Endothelial cell of umbilical vein (primary cell): ENCODE results near the gene ICOSLG.
"Not testable (repeated sequence)": the region's sequence is repeated elsewhere in the genome, so short reads cannot be mapped to it uniquely, and the experiment has no call there.

Experiments
- EZH2 ChIP-seq: IDR thresholded peaks from 2 replicates; pipeline ENCODE4 v1.6.1; 2012; ENCODE audit warnings: borderline replicate concordance, low read depth, mild to moderate bottlenecking, moderate library complexity, low read length, inconsistent platforms; ENCODE audit not compliant: severe bottlenecking
- JUN ChIP-seq: IDR thresholded peaks from 2 replicates; pipeline ENCODE4 v1.6.1; 2011; ENCODE audit warnings: borderline replicate concordance, low read depth; ENCODE audit not compliant: insufficient read length, insufficient read depth
- POLR2A ChIP-seq: IDR thresholded peaks from 2 replicates; pipeline ENCODE4 v1.6.1; 2012; ENCODE audit warnings: low read depth, mild to moderate bottlenecking, control low read depth, low read length
- POLR2AphosphoS5 ChIP-seq: IDR thresholded peaks from 2 replicates; pipeline ENCODE4 v1.6.1; 2012; ENCODE audit warnings: low read depth, mild to moderate bottlenecking, control low read depth, low read length, moderate library complexity; ENCODE audit not compliant: insufficient read depth
- TF ChIP-seq, protein P1 (sequence below), 2 donors: IDR thresholded peaks; 1 replicate in 1 of 2; 2 replicates in 1 of 2; pipeline ENCODE4 v1.5.1; 2011; ENCODE audit warnings: low read length in 2 of 2, mild to moderate bottlenecking in 2 of 2, moderate library complexity in 2 of 2, control low read depth in 1 of 2, inconsistent platforms in 1 of 2, low read depth in 1 of 2; ENCODE audit not compliant: insufficient read depth in 1 of 2; ENCODE audit errors: extremely low read depth in 1 of 2

DNA sequence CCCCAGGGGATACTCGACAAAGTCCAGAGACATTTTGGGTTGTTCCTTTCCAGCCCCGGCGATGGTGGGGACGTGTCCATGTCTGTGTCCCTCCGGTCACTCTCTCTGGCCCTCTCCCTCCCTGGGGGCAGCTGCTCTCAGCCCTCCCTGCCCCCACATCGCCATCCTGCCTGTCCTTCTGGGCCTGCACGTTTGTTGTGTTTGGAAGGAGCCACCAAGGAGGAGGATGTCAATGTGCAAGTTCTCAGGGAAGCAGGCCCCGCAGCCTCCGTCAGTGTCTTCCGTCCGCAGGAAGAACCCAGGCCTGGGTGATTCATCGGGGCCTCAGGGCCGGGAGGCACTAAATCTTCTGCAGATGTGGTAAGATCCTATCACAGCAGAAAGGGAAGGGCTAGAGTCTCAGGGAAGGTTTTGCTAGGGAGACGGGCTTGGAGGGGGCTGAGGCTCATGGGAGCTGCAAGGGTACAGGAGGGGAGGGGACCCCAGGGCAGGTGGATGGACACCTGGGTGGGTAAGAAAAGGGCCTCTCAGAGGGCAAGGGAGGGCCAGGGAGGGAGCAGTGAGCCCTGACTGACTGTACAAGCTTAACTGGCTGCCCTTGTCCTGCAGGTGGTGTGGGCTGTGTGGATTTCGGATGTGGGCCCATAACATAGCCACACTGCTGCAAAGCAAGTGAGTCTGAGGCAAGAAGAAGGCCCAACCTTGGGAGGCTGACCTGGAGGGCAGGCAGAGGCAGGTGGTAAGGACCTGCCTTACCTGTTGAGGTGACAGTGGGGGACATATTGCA, 32.7 kb downstream of the ICOSLG start:
- TF ChIP-seq JUN, POLR2AphosphoS5, POLR2A, EZH2: not testable (repeated sequence)
- TF ChIP-seq, protein P1, sequence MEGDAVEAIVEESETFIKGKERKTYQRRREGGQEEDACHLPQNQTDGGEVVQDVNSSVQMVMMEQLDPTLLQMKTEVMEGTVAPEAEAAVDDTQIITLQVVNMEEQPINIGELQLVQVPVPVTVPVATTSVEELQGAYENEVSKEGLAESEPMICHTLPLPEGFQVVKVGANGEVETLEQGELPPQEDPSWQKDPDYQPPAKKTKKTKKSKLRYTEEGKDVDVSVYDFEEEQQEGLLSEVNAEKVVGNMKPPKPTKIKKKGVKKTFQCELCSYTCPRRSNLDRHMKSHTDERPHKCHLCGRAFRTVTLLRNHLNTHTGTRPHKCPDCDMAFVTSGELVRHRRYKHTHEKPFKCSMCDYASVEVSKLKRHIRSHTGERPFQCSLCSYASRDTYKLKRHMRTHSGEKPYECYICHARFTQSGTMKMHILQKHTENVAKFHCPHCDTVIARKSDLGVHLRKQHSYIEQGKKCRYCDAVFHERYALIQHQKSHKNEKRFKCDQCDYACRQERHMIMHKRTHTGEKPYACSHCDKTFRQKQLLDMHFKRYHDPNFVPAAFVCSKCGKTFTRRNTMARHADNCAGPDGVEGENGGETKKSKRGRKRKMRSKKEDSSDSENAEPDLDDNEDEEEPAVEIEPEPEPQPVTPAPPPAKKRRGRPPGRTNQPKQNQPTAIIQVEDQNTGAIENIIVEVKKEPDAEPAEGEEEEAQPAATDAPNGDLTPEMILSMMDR (IDR thresholded peaks at IDR 0.05; ENCODE audit: extremely low read depth in 1 of 2, insufficient read depth in 1 of 2, low read depth in 1 of 2, low read length in 2 of 2): not testable (repeated sequence)
